AG04449 (cell line): Measurements from ENCODE around the gene LIMS2.

ENCODE experiments used
- CTCF ChIA-PET: fragments of 350-600 bp; formaldehyde crosslinking; extraction: SDS; loops from one replicate; lab custom pipeline; 2021; ENCODE audit warnings: antibody characterized with exemption; lab: Yijun Ruan, JAX
- POLR2A ChIA-PET: fragments of 400-600, 350-600 bp; formaldehyde crosslinking; extraction: SDS; loops from one replicate; lab custom pipeline; 2020; ENCODE audit warnings: antibody characterized with exemption, inconsistent platforms; lab: Yijun Ruan, JAX
- DNase-seq: peaks from one replicate; pipeline ENCODE4 v3.0.0-alpha.2; 2010; ENCODE audit warnings: low read depth, low spot score
- H3K4me3 ChIP-seq: 2 replicates; pipeline ENCODE4 v1.5.1; 2011; ENCODE audit warnings: low read depth, mild to moderate bottlenecking, control low read depth, low read length
- CTCF ChIP-seq: IDR thresholded peaks from one replicate; pipeline ENCODE4 v1.5.1; 2011; ENCODE audit warnings: mild to moderate bottlenecking, moderate library complexity, low read length, control low read depth, inconsistent platforms; ENCODE audit not compliant: insufficient read depth; ENCODE audit errors: missing control alignments

LIMS2 gene

GRCh38 chr2:127695491-127696472, 20.5 kb upstream of the LIMS2 start:
- CTCF ChIA-PET, result interaction anchor here (0.8 to 2.9 kb wide), 10 partner anchors 8 to 371 kb away, joined by 3 to 18 read pairs (median 6); no protein-coding TSS in a partner anchor

GRCh38 chr2:127694986-127695385, 19.7 kb upstream of the LIMS2 start:
- no peak overlapping the region for H3K4me3 ChIP-seq
- POLR2A ChIA-PET, result no interaction called here
- no peak for DNase-seq
- CTCF ChIA-PET, result interaction anchor here (0.8 to 2.9 kb wide), 7 partner anchors 9 to 371 kb away, joined by 3 to 18 read pairs (median 7); no protein-coding TSS in a partner anchor
- no peak for TF ChIP-seq CTCF

More at GRCh38 chr2:127695491-127696472, 20.5 kb upstream of the LIMS2 start:
- peak; percentile 42 for TF ChIP-seq CTCF
- DNase-seq, result no peak
- POLR2A ChIA-PET, result no interaction called here
- H3K4me3 ChIP-seq, result peak overlapping the region; percentile 12

GRCh38 chr2:127690696-127691095, 15.4 kb upstream of the LIMS2 start:
- ChIA-PET POLR2A (no interaction called here), CTCF (interaction anchor here (1.5 kb wide), 1 partner anchor 12 kb away, joined by 4 read pairs; no protein-coding TSS in a partner anchor)
- TF ChIP-seq CTCF, result no peak
- no peak for DNase-seq
- H3K4me3 ChIP-seq, result no peak overlapping the region

- POLR2A ChIA-PET, result no interaction called here
- H3K4me3 ChIP-seq, result no peak overlapping the region
- no peak for DNase-seq
- CTCF ChIA-PET, result interaction anchor here (0.7 kb wide), 1 partner anchor 84 kb away, joined by 3 read pairs; no protein-coding TSS in a partner anchor
- TF ChIP-seq CTCF, result no peak
These were observed 13.1 kb upstream of the LIMS2 start for GRCh38 chr2:127688405-127688804.

- POLR2A ChIA-PET, result no interaction called here
- TF ChIP-seq CTCF, result no peak
These were observed 10.2 kb upstream of the LIMS2 start for GRCh38 chr2:127685410-127686080.

GRCh38 chr2:127683757-127684156, 8.4 kb upstream of the LIMS2 start:
- POLR2A ChIA-PET, result no interaction called here

More at GRCh38 chr2:127685410-127686080, 10.2 kb upstream of the LIMS2 start:
- H3K4me3 ChIP-seq, result no peak overlapping the region
- CTCF ChIA-PET, result interaction anchor here (1.0 to 2.3 kb wide), 2 partner anchors 11 to 95 kb away, joined by 4 to 8 read pairs; no protein-coding TSS in a partner anchor
- no peak for DNase-seq

More at GRCh38 chr2:127683757-127684156, 8.4 kb upstream of the LIMS2 start:
- CTCF ChIA-PET, result no interaction called here
- no peak for DNase-seq
- no peak for TF ChIP-seq CTCF
- H3K4me3 ChIP-seq, result no peak overlapping the region
